Thoracic aorta (tissue), 2 donors: ENCODE data around the gene LSM14A. TPM values are rescaled to one million over a fixed set of nuclear protein-coding genes. Genes with fewer than 3 reads are reported as not detected.
A peak's percentile ranks its signal among the peaks of the same experiment; 100 is the strongest.
"Not testable (repeated sequence)": the region's sequence is repeated elsewhere in the genome, so short reads cannot be mapped to it uniquely, and the experiment has no call there.

Experiments used
- ATAC-seq: fragments of 150-250 bp; one replicate; pipeline ENCODE4 v1.8.0; 2017; ENCODE audit warnings: low read depth; ENCODE audit not compliant: insufficient number of reproducible peaks, low FRiP score
- DNase-seq: peaks from one replicate; pipeline ENCODE4 v3.0.0-alpha.2; 2020; ENCODE audit warnings: low spot score
- H3K27ac ChIP-seq, 2 donors: fragments of 200-600 bp; sonication (generic); 1 replicate in 1 of 2; 2 replicates in 1 of 2; pipeline ENCODE4 v1.5.1; 2016; ENCODE audit warnings: mild to moderate bottlenecking in 2 of 2, moderate library complexity in 2 of 2
- H3K27me3 ChIP-seq: fragments of 200-600 bp; sonication (generic); replicated peaks from 2 replicates; pipeline ENCODE4 v1.6.0; 2016; ENCODE audit warnings: mild to moderate bottlenecking; ENCODE audit not compliant: insufficient read depth
- H3K36me3 ChIP-seq: fragments of 200-600 bp; sonication (generic); one replicate; pipeline ENCODE4 v1.5.1; 2016
- H3K4me1 ChIP-seq, 2 donors: fragments of 200-600 bp; sonication (generic); 1 replicate in 1 of 2; 2 replicates in 1 of 2; pipeline versions ENCODE4 v1.5.1 to v1.6.0; 2016; ENCODE audit warnings: low read depth in 2 of 2, mild to moderate bottlenecking in 1 of 2; ENCODE audit not compliant: control insufficient read depth in 1 of 2
- H3K4me3 ChIP-seq: fragments of 200-600 bp; sonication (generic); 2 replicates; pipeline ENCODE4 v1.5.1; 2016; ENCODE audit warnings: mild to moderate bottlenecking
- H3K9me3 ChIP-seq: fragments of 200-600 bp; sonication (generic); 2 replicates; pipeline ENCODE4 v1.5.1; 2016
- total RNA-seq, 2 donors: library from RNA; depleted of rRNA; stranded (reverse); fragments of >200 nt; gene quantifications; one replicate each; pipeline versions ENCODE4 v1.1.0 to v1.2.3, GENCODE V29; 2016
- TF ChIP-seq, protein P1 (sequence below): fragments of 200-600 bp; sonication (generic); IDR thresholded peaks from one replicate; pipeline ENCODE4 v1.5.1; 2019; ENCODE audit warnings: antibody characterized with exemption

The LSM14A gene
- total RNA-seq, 2 donors from 2014 or later, result 79.1 to 133 TPM

GRCh38 chr19:34165295-34165738, 7.0 kb upstream of the LSM14A start:
- TF ChIP-seq, protein P1, sequence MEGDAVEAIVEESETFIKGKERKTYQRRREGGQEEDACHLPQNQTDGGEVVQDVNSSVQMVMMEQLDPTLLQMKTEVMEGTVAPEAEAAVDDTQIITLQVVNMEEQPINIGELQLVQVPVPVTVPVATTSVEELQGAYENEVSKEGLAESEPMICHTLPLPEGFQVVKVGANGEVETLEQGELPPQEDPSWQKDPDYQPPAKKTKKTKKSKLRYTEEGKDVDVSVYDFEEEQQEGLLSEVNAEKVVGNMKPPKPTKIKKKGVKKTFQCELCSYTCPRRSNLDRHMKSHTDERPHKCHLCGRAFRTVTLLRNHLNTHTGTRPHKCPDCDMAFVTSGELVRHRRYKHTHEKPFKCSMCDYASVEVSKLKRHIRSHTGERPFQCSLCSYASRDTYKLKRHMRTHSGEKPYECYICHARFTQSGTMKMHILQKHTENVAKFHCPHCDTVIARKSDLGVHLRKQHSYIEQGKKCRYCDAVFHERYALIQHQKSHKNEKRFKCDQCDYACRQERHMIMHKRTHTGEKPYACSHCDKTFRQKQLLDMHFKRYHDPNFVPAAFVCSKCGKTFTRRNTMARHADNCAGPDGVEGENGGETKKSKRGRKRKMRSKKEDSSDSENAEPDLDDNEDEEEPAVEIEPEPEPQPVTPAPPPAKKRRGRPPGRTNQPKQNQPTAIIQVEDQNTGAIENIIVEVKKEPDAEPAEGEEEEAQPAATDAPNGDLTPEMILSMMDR, result no peak
- Histone ChIP-seq H3K27me3 (no peaks in the 10 kb centered on the region), H3K4me3 (no peak overlapping the region), H3K36me3 (no peaks in the 10 kb centered on the region), H3K9me3 (no peaks in the 10 kb centered on the region), H3K4me1 (no peaks in the 10 kb centered on the region), H3K27ac (no peak overlapping the region)
- DNase-seq, result no peak
- no peak for ATAC-seq

DNA sequence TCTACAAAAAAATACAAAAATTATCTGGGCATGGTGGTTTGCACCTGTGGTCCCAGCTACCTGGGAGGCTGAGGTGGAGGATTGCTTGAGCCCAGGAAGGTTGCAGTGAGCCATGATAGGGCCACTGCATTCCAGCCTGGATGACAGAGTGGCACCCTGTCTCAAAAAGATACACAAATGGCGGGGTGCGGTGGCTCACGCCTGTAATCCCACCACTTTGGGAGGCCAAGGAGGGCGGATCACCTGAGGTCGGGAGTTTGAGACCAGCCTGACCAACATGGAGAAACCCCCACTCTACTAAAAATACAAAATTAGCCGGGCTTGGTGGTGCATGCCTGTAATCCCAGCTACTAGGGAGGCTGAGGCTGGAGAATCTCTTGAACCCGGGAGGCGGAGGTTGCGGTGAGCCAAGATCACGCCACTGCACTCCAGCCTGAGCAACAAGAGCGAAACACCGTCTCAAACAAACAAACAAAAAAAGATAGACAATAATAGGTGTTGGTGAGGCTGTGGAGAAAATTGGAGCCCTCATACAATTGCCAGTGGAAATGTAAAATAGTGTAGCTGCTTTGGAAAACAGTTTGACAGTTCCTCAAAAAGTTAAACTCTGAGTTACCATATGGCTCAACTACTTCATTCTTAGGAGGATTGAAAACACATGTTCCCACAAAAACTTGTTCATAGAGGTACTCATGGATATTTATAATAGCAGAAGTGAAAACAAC, 2.7 kb upstream of the LSM14A start:
- peaks cover 12 to 15% of the 10 kb centered on the region in 2 donors for H3K4me1 ChIP-seq
- not testable (repeated sequence) for H3K36me3 ChIP-seq, H3K9me3 ChIP-seq, H3K4me3 ChIP-seq, H3K27ac ChIP-seq, ATAC-seq, DNase-seq, H3K27me3 ChIP-seq

GRCh38 chr19:34171539-34171876, 796 bp upstream of the LSM14A start:
- no peaks in the 10 kb centered on the region for H3K9me3 ChIP-seq
- ATAC-seq (no peak), DNase-seq (no peak)
- no peaks in the 10 kb centered on the region for H3K27me3 ChIP-seq
- no peaks in the 10 kb centered on the region for H3K36me3 ChIP-seq
- TF ChIP-seq, protein P1, result no peak
- peak overlapping the region; percentile 95 to 98 for H3K27ac ChIP-seq
- peak overlapping the region; percentile 89 for H3K4me3 ChIP-seq
- peaks cover 27 to 33% of the 10 kb centered on the region in 2 donors for H3K4me1 ChIP-seq

DNA sequence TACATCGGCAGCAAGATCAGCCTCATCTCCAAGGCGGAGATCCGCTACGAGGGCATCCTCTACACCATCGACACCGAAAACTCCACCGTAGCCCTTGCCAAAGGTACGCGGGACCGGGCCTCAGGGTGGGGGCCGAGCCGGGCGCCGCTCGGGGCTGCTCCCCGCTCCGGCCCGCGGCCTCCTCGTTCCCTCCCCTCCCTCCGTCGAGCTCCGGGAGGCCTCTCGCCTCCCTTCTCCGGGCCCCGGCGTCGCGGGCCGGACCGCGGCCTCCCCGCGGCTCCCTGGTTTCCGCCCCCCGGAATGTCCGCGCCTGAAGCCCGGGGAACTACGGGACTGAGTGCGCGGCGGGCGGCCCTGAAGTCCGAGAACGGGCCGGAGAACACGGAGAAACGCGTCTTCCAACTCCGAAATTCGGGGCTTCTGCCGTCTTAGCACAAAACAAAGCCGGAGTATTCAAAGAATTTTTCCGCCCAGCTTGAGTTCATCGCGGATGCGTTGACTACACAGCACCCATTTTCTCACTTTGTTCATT, 423 bp downstream of the LSM14A start:
- DNase-seq (no peak), ATAC-seq (peak; percentile 35)
- H3K27ac ChIP-seq, result peak overlapping the region; percentile 95 to 98
- TF ChIP-seq, protein P1, result no peak
- H3K4me1 ChIP-seq, result peaks cover 39 to 45% of the 10 kb centered on the region in 2 donors
- no peaks in the 10 kb centered on the region for H3K27me3 ChIP-seq
- H3K36me3 ChIP-seq, result no peaks in the 10 kb centered on the region
- no peaks in the 10 kb centered on the region for H3K9me3 ChIP-seq
- H3K4me3 ChIP-seq, result peak overlapping the region; percentile 89

- no peak for ATAC-seq
- Histone ChIP-seq H3K27me3 (no peaks in the 10 kb centered on the region), H3K36me3 (no peaks in the 10 kb centered on the region), H3K4me3 (peak overlapping the region; percentile 89), H3K9me3 (no peaks in the 10 kb centered on the region), H3K4me1 (peaks cover 46 to 52% of the 10 kb centered on the region in 2 donors), H3K27ac (peak overlapping the region; percentile 95 to 98)
- TF ChIP-seq, protein P1, result no peak
- DNase-seq, result no peak
These were observed 1.1 kb downstream of the LSM14A start for GRCh38 chr19:34173193-34173956.

DNA sequence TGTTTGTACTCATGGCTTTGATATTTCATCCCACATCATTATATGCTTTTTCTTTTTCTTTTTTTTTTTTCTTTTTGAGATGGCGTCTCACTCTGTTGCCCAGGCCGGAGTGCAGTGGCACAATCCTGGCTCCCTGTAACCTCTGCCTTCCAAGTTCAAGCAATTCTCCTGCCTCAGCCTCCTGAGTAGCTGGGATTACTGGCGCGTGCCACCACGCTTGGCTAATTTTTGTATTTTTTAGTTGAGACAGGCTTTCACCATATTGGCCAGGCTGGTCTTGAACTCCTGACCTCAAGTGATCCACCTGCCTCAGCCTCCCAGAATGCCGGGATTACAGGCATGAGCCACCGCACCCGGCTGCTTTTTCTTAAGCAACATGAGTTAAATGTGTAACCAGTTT, 2.9 kb downstream of the LSM14A start:
- peak overlapping the region; percentile 89 for H3K4me3 ChIP-seq

More for the DNA sequence above, 2.9 kb downstream of the LSM14A start:
- H3K36me3 ChIP-seq, H3K9me3 ChIP-seq, H3K27me3 ChIP-seq, DNase-seq, ATAC-seq: not testable (repeated sequence)
- Histone ChIP-seq H3K4me1 (peaks cover 59 to 70% of the 10 kb centered on the region in 2 donors), H3K27ac (peak overlapping the region; percentile 8 to 29)
